Central memory CD8-positive, alpha-beta T cell (primary cell): ENCODE data around the gene PARVG.
A peak's percentile ranks its signal among the peaks of the same experiment; 100 is the strongest.

ENCODE experiments used
- ATAC-seq: fragments of 150-1000 bp; cut with Tn5 transposase; replicated peaks from 2 replicates; pipeline ENCODE4 v1.10.0; 2022; ENCODE audit warnings: mild to moderate bottlenecking, moderate FRiP score, moderate number of reproducible peaks; ENCODE audit not compliant: poor library complexity, severe bottlenecking; ENCODE audit errors: extremely low read depth
- DNase-seq, 2 donors: peaks; one replicate each; pipeline ENCODE4 v3.0.0; 2021; ENCODE audit warnings: low spot score in 2 of 2
- H3K27ac Mint-ChIP-seq: one replicate; pipeline ENCODE4 v1.8.0; 2022; ENCODE audit warnings: low read depth, mild to moderate bottlenecking, moderate library complexity, mixed read lengths
- H3K27me3 Mint-ChIP-seq: one replicate; pipeline ENCODE4 v1.8.0; 2022; ENCODE audit warnings: mixed read lengths
- H3K36me3 Mint-ChIP-seq: one replicate; pipeline ENCODE4 v1.8.0; 2022; ENCODE audit warnings: mild to moderate bottlenecking, moderate library complexity, mixed read lengths; ENCODE audit not compliant: insufficient read depth
- H3K4me1 Mint-ChIP-seq: one replicate; pipeline ENCODE4 v1.8.0; 2022; ENCODE audit warnings: mixed read lengths
- H3K4me3 Mint-ChIP-seq: one replicate; pipeline ENCODE4 v1.8.0; 2022; ENCODE audit warnings: mild to moderate bottlenecking, moderate library complexity, mixed read lengths
- H3K9me3 Mint-ChIP-seq: one replicate; pipeline ENCODE4 v1.8.0; 2022; ENCODE audit warnings: mixed read lengths

Gene PARVG

GRCh38 chr22:44144046-44144569 is 36.6 kb upstream of the PARVG start:
- Mint-ChIP-seq H3K4me3 (no peak overlapping the region), H3K4me1 (no peaks in the 10 kb centered on the region)
- ATAC-seq = no peak

GRCh38 chr22:44145544-44145943 is 35.2 kb upstream of the PARVG start:
- Mint-ChIP-seq H3K4me1 (no peaks in the 10 kb centered on the region), H3K27me3 (no peaks in the 10 kb centered on the region), H3K27ac (no peak overlapping the region), H3K4me3 (no peak overlapping the region), H3K36me3 (peaks cover 3% of the 10 kb centered on the region), H3K9me3 (no peaks in the 10 kb centered on the region)
- ATAC-seq (no peak), DNase-seq (no peak)

More at GRCh38 chr22:44144046-44144569, 36.6 kb upstream of the PARVG start:
- Mint-ChIP-seq H3K27ac (no peak overlapping the region), H3K36me3 (peaks cover 5% of the 10 kb centered on the region), H3K27me3 (no peaks in the 10 kb centered on the region), H3K9me3 (no peaks in the 10 kb centered on the region)
- DNase-seq = no peak

GRCh38 chr22:44146088-44146861 is 34.5 kb upstream of the PARVG start:
- ATAC-seq (no peak), DNase-seq (no peak)
- H3K4me3 Mint-ChIP-seq = no peak overlapping the region
- peak overlapping the region; percentile 39 for H3K27ac Mint-ChIP-seq
- H3K9me3 Mint-ChIP-seq = no peaks in the 10 kb centered on the region
- H3K4me1 Mint-ChIP-seq = no peaks in the 10 kb centered on the region
- H3K27me3 Mint-ChIP-seq = no peaks in the 10 kb centered on the region
- H3K36me3 Mint-ChIP-seq = peaks cover 4% of the 10 kb centered on the region

GRCh38 chr22:44147008-44147645 is 33.6 kb upstream of the PARVG start:
- Mint-ChIP-seq H3K4me3 (no peak overlapping the region), H3K27ac (peak overlapping the region; percentile 39), H3K9me3 (no peaks in the 10 kb centered on the region), H3K27me3 (no peaks in the 10 kb centered on the region), H3K4me1 (no peaks in the 10 kb centered on the region), H3K36me3 (peaks cover 4% of the 10 kb centered on the region)
- DNase-seq (no peak), ATAC-seq (no peak)

GRCh38 chr22:44147821-44148574 is 32.7 kb upstream of the PARVG start:
- Mint-ChIP-seq H3K4me1 (no peaks in the 10 kb centered on the region), H3K4me3 (no peak overlapping the region), H3K36me3 (peaks cover 4% of the 10 kb centered on the region), H3K27me3 (no peaks in the 10 kb centered on the region), H3K27ac (no peak overlapping the region), H3K9me3 (no peaks in the 10 kb centered on the region)
- ATAC-seq (no peak), DNase-seq (no peak)

GRCh38 chr22:44151676-44152075 is 29.0 kb upstream of the PARVG start:
- DNase-seq = no peak
- H3K27ac Mint-ChIP-seq = no peak overlapping the region
- no peak overlapping the region for H3K4me3 Mint-ChIP-seq
- no peaks in the 10 kb centered on the region for H3K9me3 Mint-ChIP-seq
- no peaks in the 10 kb centered on the region for H3K27me3 Mint-ChIP-seq
- ATAC-seq = no peak
- no peaks in the 10 kb centered on the region for H3K4me1 Mint-ChIP-seq
- H3K36me3 Mint-ChIP-seq = peaks cover 5% of the 10 kb centered on the region

GRCh38 chr22:44153710-44154109 is 27.0 kb upstream of the PARVG start:
- Mint-ChIP-seq H3K4me3 (no peak overlapping the region), H3K27ac (no peak overlapping the region), H3K4me1 (no peaks in the 10 kb centered on the region), H3K36me3 (peaks cover 5% of the 10 kb centered on the region), H3K9me3 (no peaks in the 10 kb centered on the region), H3K27me3 (no peaks in the 10 kb centered on the region)
- ATAC-seq = no peak
- DNase-seq = no peak

- DNase-seq (no peak), ATAC-seq (peak; percentile 43)
- peaks cover 5% of the 10 kb centered on the region for H3K36me3 Mint-ChIP-seq
- H3K4me1 Mint-ChIP-seq = no peaks in the 10 kb centered on the region
- no peaks in the 10 kb centered on the region for H3K27me3 Mint-ChIP-seq
- H3K4me3 Mint-ChIP-seq = no peak overlapping the region
- H3K9me3 Mint-ChIP-seq = no peaks in the 10 kb centered on the region
- H3K27ac Mint-ChIP-seq = no peak overlapping the region
Observed at GRCh38 chr22:44154436-44154942, 26.2 kb upstream of the PARVG start.

- ATAC-seq (no peak), DNase-seq (no peak)
- Mint-ChIP-seq H3K4me1 (no peaks in the 10 kb centered on the region), H3K4me3 (no peak overlapping the region), H3K27me3 (no peaks in the 10 kb centered on the region), H3K9me3 (no peaks in the 10 kb centered on the region), H3K36me3 (peaks cover 5% of the 10 kb centered on the region), H3K27ac (no peak overlapping the region)
Observed at GRCh38 chr22:44155115-44155514, 25.6 kb upstream of the PARVG start.

- no peak for ATAC-seq
- Mint-ChIP-seq H3K36me3 (peaks cover 5% of the 10 kb centered on the region), H3K4me3 (no peak overlapping the region), H3K9me3 (no peaks in the 10 kb centered on the region), H3K27ac (no peak overlapping the region), H3K27me3 (no peaks in the 10 kb centered on the region), H3K4me1 (no peaks in the 10 kb centered on the region)
- no peak for DNase-seq
Observed at GRCh38 chr22:44157916-44158618, 22.7 kb upstream of the PARVG start.

GRCh38 chr22:44158816-44159215 is 21.9 kb upstream of the PARVG start:
- Mint-ChIP-seq H3K36me3 (peaks cover 2% of the 10 kb centered on the region), H3K27ac (no peak overlapping the region), H3K27me3 (no peaks in the 10 kb centered on the region), H3K4me3 (no peak overlapping the region), H3K9me3 (no peaks in the 10 kb centered on the region), H3K4me1 (no peaks in the 10 kb centered on the region)
- DNase-seq = no peak
- ATAC-seq = no peak

GRCh38 chr22:44159221-44159620 is 21.5 kb upstream of the PARVG start:
- Mint-ChIP-seq H3K9me3 (no peaks in the 10 kb centered on the region), H3K27me3 (no peaks in the 10 kb centered on the region), H3K27ac (no peak overlapping the region), H3K4me1 (no peaks in the 10 kb centered on the region), H3K36me3 (peaks cover 2% of the 10 kb centered on the region), H3K4me3 (no peak overlapping the region)
- no peak for DNase-seq
- ATAC-seq = no peak
